Astrocyte of the spinal cord (primary cell): Measurements from ENCODE around the gene PDCD1LG2.
A peak's percentile ranks its signal among the peaks of the same experiment; 100 is the strongest.

Experiments used
- DNase-seq: peaks from one replicate; pipeline ENCODE4 v3.0.0; 2011; ENCODE audit warnings: low read depth, low spot score
- H3K4me3 ChIP-seq: 2 replicates; pipeline ENCODE4 v1.5.1; 2011; ENCODE audit warnings: low read depth, mild to moderate bottlenecking, low read length, moderate library complexity
- in situ Hi-C: cut with HindIII; loops from 2 replicates; pipeline ENCODE4 v1.10.0; 2017; ENCODE audit warnings: low sequenced_read_pairs
- TF ChIP-seq, protein P1 (sequence below): IDR thresholded peaks from 2 replicates; pipeline ENCODE4 v1.5.1; 2012; ENCODE audit warnings: low read depth, mild to moderate bottlenecking, low read length, inconsistent platforms

Gene PDCD1LG2

GRCh38 chr9:5478206-5478605 lies 32.1 kb upstream of the PDCD1LG2 start:
- no peak for DNase-seq
- no peak overlapping the region for H3K4me3 ChIP-seq
- TF ChIP-seq, protein P1, sequence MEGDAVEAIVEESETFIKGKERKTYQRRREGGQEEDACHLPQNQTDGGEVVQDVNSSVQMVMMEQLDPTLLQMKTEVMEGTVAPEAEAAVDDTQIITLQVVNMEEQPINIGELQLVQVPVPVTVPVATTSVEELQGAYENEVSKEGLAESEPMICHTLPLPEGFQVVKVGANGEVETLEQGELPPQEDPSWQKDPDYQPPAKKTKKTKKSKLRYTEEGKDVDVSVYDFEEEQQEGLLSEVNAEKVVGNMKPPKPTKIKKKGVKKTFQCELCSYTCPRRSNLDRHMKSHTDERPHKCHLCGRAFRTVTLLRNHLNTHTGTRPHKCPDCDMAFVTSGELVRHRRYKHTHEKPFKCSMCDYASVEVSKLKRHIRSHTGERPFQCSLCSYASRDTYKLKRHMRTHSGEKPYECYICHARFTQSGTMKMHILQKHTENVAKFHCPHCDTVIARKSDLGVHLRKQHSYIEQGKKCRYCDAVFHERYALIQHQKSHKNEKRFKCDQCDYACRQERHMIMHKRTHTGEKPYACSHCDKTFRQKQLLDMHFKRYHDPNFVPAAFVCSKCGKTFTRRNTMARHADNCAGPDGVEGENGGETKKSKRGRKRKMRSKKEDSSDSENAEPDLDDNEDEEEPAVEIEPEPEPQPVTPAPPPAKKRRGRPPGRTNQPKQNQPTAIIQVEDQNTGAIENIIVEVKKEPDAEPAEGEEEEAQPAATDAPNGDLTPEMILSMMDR: no peak
- in situ Hi-C loops: no loop called here

- DNase-seq: no peak
- in situ Hi-C loops: no loop called here
- H3K4me3 ChIP-seq: no peak overlapping the region
- TF ChIP-seq, protein P1: no peak
These were observed 30.2 kb upstream of the PDCD1LG2 start for GRCh38 chr9:5479994-5480694.

GRCh38 chr9:5480919-5481318 lies 29.4 kb upstream of the PDCD1LG2 start:
- in situ Hi-C loops: no loop called here
- TF ChIP-seq, protein P1: no peak
- H3K4me3 ChIP-seq: no peak overlapping the region
- DNase-seq: no peak

GRCh38 chr9:5481322-5482040 lies 28.9 kb upstream of the PDCD1LG2 start:
- H3K4me3 ChIP-seq: no peak overlapping the region
- DNase-seq: no peak
- in situ Hi-C loops: no loop called here
- TF ChIP-seq, protein P1: peak; percentile 6

GRCh38 chr9:5482194-5482593 lies 28.1 kb upstream of the PDCD1LG2 start:
- in situ Hi-C loops: no loop called here
- DNase-seq: no peak
- TF ChIP-seq, protein P1: no peak
- no peak overlapping the region for H3K4me3 ChIP-seq

GRCh38 chr9:5483306-5483705 lies 27.0 kb upstream of the PDCD1LG2 start:
- TF ChIP-seq, protein P1: no peak
- in situ Hi-C loops: no loop called here
- DNase-seq: no peak
- H3K4me3 ChIP-seq: no peak overlapping the region
